Right atrium auricular region (tissue), 2 donors: ENCODE data around the gene ATP5F1B. TPM values are rescaled to one million over a fixed set of nuclear protein-coding genes. Genes with fewer than 3 reads are reported as not detected.
A peak's percentile ranks its signal among the peaks of the same experiment; 100 is the strongest.

ENCODE experiments used
- DNase-seq: peaks from one replicate; pipeline ENCODE4 v3.0.0-alpha.2; 2019; ENCODE audit warnings: low spot score
- H3K27ac ChIP-seq, 2 donors: fragments of 200-600 bp; sonication (generic); 1 replicate in 1 of 2; 2 replicates in 1 of 2; pipeline ENCODE4 v1.5.1; 2016 to 2019
- H3K27me3 ChIP-seq, 2 donors: fragments of 200-600 bp; sonication (generic); one replicate each; pipeline versions ENCODE4 v1.5.1 to v1.6.0; 2017 to 2019
- H3K36me3 ChIP-seq: fragments of 200-600 bp; sonication (generic); one replicate; pipeline ENCODE4 v1.5.1; 2016
- H3K4me1 ChIP-seq, 2 donors: fragments of 200-600 bp; sonication (generic); one replicate each; pipeline versions ENCODE4 v1.5.1 to v1.6.0; 2017 to 2019
- H3K4me3 ChIP-seq, 2 donors: fragments of 200-600 bp; sonication (generic); 1 replicate in 1 of 2; 2 replicates in 1 of 2; pipeline ENCODE4 v1.5.1; 2017 to 2019; ENCODE audit warnings: mild to moderate bottlenecking in 1 of 2, moderate library complexity in 1 of 2
- H3K9me3 ChIP-seq, 2 donors: fragments of 200-600 bp; sonication (generic); one replicate each; pipeline ENCODE4 v1.5.1; 2019
- CTCF ChIP-seq, 2 donors: fragments of 200-600 bp; sonication (generic); IDR thresholded peaks; one replicate each; pipeline ENCODE4 v1.5.1; 2019; ENCODE audit warnings: antibody characterized with exemption in 2 of 2
- total RNA-seq, 2 donors: library from RNA; depleted of rRNA; stranded (reverse); fragments of >200 nt; gene quantifications; one replicate each; pipeline ENCODE4 v1.1.0, GENCODE V29; 2016

Gene ATP5F1B
- total RNA-seq, 2 donors from 2014 or later, result 1,028 to 1,860 TPM

DNA sequence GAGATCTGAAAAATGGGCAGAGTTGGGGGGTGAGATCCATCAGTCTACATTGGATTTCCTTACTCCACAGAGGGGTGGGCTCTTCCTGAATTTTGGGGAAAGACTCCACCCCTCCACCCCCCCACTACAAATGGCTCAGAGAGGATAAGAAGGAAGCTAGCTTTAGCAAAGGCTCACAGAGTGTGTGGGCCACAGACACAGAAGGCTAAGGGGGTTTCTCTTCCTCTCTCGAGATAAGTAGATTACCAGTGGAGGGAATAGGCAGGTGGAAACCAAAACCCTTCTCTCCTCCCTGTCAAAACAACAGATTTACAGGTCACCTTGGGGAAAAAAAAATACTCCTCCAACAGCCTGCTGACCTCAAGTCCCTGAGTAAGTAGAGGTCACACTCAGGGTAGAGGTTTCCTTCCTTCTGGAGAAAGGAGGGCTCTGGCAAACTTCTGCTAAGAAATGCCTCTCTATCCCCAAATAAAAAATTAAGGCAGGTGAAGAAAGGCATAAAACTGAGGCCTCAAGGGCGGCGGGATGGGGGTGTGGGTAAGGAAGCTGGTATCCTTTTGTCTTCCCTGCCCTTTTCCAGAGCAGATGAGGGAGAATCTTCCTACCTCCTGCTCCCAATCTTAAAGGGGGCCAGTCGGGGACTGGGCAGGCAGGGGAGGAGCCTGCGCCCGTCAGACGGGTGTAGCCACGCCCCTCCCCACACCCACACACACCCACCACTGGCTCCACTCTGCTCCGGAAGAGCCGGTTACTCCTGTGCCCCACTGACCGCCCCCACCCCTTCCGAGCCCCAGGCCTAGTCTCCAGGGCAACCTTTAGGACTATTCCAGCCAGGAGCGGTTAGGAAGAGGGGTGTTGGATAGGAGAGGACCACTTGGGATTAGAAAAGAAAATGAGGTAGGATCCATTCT lies 13.7 kb downstream of the ATP5F1B start:
- H3K4me3 ChIP-seq, result peak overlapping the region in 1 of 2 donors; percentile 31
- no peaks in the 10 kb centered on the region for H3K27me3 ChIP-seq
- DNase-seq, result peak; percentile 64
- no peaks in the 10 kb centered on the region for H3K9me3 ChIP-seq
- no peak for TF ChIP-seq CTCF (IDR thresholded peaks at IDR 0.05)
- peaks cover 0 to 62% of the 10 kb centered on the region in 2 donors for H3K4me1 ChIP-seq
- no peaks in the 10 kb centered on the region for H3K36me3 ChIP-seq
- H3K27ac ChIP-seq, result peak overlapping the region; percentile 69 to 91

DNA sequence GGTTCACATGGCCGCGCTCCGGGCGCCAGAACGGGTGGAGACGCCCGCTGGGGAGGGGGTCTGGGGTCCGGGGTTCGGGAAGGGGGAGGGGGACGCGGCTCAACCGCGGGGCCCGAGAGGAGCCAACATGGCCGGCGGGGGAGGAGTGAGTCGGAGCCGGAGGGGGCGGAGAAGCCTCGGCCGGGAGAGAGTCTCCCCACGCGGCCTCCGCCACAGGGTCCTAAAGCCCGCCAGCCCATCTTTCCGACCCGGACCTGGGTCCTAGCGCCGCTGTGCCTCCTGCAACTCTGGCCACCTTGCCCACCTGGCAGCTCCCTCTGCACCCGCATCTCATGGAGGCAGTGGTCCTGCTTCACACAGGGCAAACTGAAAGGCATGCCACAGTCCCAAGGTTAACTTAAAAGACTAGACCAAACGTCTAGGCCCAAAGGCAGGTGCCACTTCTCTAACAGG lies 15.6 kb downstream of the ATP5F1B start, which contains the start of gene BAZ2A:
Gene BAZ2A, minus strand, starts transcription at position 147 of the 453 bp plus-strand sequence. CDS start 12,796 bp downstream, outside the sequence.
- H3K4me1 ChIP-seq, result peaks cover 0 to 63% of the 10 kb centered on the region in 2 donors
- no peaks in the 10 kb centered on the region for H3K36me3 ChIP-seq
- H3K27me3 ChIP-seq, result no peaks in the 10 kb centered on the region
- DNase-seq, result peak; percentile 85
- H3K4me3 ChIP-seq, result peak within 1 kb of the TSS; percentile 97 to 99
- H3K27ac ChIP-seq, result peak within 1 kb of the TSS; percentile 96 to 98
- H3K9me3 ChIP-seq, result no peaks in the 10 kb centered on the region
- TF ChIP-seq CTCF (IDR thresholded peaks at IDR 0.05), result no peak

- peak overlapping the region; percentile 96 to 98 for H3K27ac ChIP-seq
- DNase-seq, result no peak
- no peaks in the 10 kb centered on the region for H3K36me3 ChIP-seq
- H3K27me3 ChIP-seq, result no peaks in the 10 kb centered on the region
- TF ChIP-seq CTCF (IDR thresholded peaks at IDR 0.05), result no peak
- H3K4me1 ChIP-seq, result peaks cover 0 to 62% of the 10 kb centered on the region in 2 donors
- peak overlapping the region; percentile 97 to 99 for H3K4me3 ChIP-seq
- no peaks in the 10 kb centered on the region for H3K9me3 ChIP-seq
Observed at GRCh38 chr12:56629459-56630179, 16.2 kb downstream of the ATP5F1B start.

- peak; percentile 78 for DNase-seq
- H3K9me3 ChIP-seq, result no peaks in the 10 kb centered on the region
- H3K4me1 ChIP-seq, result peaks cover 0 to 64% of the 10 kb centered on the region in 2 donors
- no peak for TF ChIP-seq CTCF (IDR thresholded peaks at IDR 0.05)
- no peaks in the 10 kb centered on the region for H3K36me3 ChIP-seq
- peak overlapping the region; percentile 97 to 99 for H3K4me3 ChIP-seq
- no peaks in the 10 kb centered on the region for H3K27me3 ChIP-seq
- H3K27ac ChIP-seq, result peak overlapping the region; percentile 96 to 98
Observed at GRCh38 chr12:56628671-56629458, 16.9 kb downstream of the ATP5F1B start.

GRCh38 chr12:56626701-56627100 lies 19.1 kb downstream of the ATP5F1B start:
- H3K27ac ChIP-seq, result no peak overlapping the region
- no peaks in the 10 kb centered on the region for H3K9me3 ChIP-seq
- H3K4me3 ChIP-seq, result no peak overlapping the region
- TF ChIP-seq CTCF (IDR thresholded peaks at IDR 0.05), result no peak
- DNase-seq, result no peak
- peaks cover 6% of the 10 kb centered on the region for H3K36me3 ChIP-seq
- peaks cover 0 to 56% of the 10 kb centered on the region in 2 donors for H3K4me1 ChIP-seq
- H3K27me3 ChIP-seq, result no peaks in the 10 kb centered on the region
